H1 (cell line): ENCODE results near the gene GLB1L3. TPM values are rescaled to one million over a fixed set of nuclear protein-coding genes. Genes with fewer than 3 reads are reported as not detected.

ENCODE experiments used
- CTCF ChIA-PET: fragments of 300-600 bp; sonication (Branson Sonifier 250); formaldehyde crosslinking; loops from one replicate; lab custom pipeline; 2021; ENCODE audit not compliant: partially characterized antibody; lab: Charles Lee
- POLR2A ChIA-PET: fragments of 300-600 bp; sonication (Branson Sonifier 250); formaldehyde crosslinking; loops from one replicate; lab custom pipeline; 2021; ENCODE audit warnings: inconsistent platforms; ENCODE audit not compliant: partially characterized antibody; lab: Charles Lee
- DNase-seq, 2 experiments: peaks; one replicate each; pipeline versions ENCODE4 v3.0.0 to v3.0.0-alpha.2; 2010 to 2022; ENCODE audit warnings: low spot score in 2 of 2, low read depth in 1 of 2, mixed read lengths in 1 of 2
- FAIRE-seq: peaks from 2 replicates; lab custom pipeline; 2011; peaks lifted over from hg19 to GRCh38; lab: Jason Lieb, UNC
- H2AFZ ChIP-seq: 2 replicates; pipeline ENCODE4 v1.8.1; 2012; ENCODE audit warnings: low read length, inconsistent platforms
- H2AK5ac ChIP-seq: 2 replicates; pipeline ENCODE4 v1.6.1; 2013; ENCODE audit warnings: low read depth, low read length
- H2BK120ac ChIP-seq: replicated peaks from 2 replicates; pipeline ENCODE3; 2013; ENCODE audit warnings: low read depth, low read length, inconsistent platforms
- H2BK12ac ChIP-seq: 2 replicates; pipeline ENCODE4 v1.6.1; 2013; ENCODE audit warnings: low read depth, low read length
- H2BK15ac ChIP-seq: 2 replicates; pipeline ENCODE4 v1.6.1; 2013; ENCODE audit warnings: low read length
- H2BK20ac ChIP-seq: 2 replicates; pipeline ENCODE4 v1.6.1; 2013; ENCODE audit warnings: low read length
- H2BK5ac ChIP-seq: 2 replicates; pipeline ENCODE4 v1.6.1; 2013; ENCODE audit warnings: low read depth, low read length
- H3K14ac ChIP-seq: 2 replicates; pipeline ENCODE4 v1.6.1; 2013; ENCODE audit warnings: inconsistent platforms; ENCODE audit not compliant: insufficient read length
- H3K18ac ChIP-seq: 2 replicates; pipeline ENCODE4 v1.6.1; 2013; ENCODE audit warnings: low read length; ENCODE audit errors: extremely low read depth
- H3K23ac ChIP-seq: 2 replicates; pipeline ENCODE4 v1.6.1; 2013; ENCODE audit warnings: inconsistent platforms; ENCODE audit not compliant: insufficient read length
- H3K23me2 ChIP-seq: 2 replicates; pipeline ENCODE4 v1.6.1; 2013; ENCODE audit warnings: low read depth, low read length
- H3K27ac ChIP-seq: 2 replicates; pipeline ENCODE4 v1.6.1; 2011; ENCODE audit warnings: low read depth, low read length, inconsistent platforms
- H3K27me3 ChIP-seq, 4 experiments: replicated peaks in 1 of 4; 1 replicate in 1 of 4; 2 replicates in 3 of 4; pipeline versions ENCODE4 v1.6.1 to v1.8.1; 2011 to 2013; ENCODE audit warnings: low read length in 3 of 4, mild to moderate bottlenecking in 3 of 4, inconsistent platforms in 2 of 4, mixed read lengths in 2 of 4, moderate library complexity in 1 of 4; ENCODE audit not compliant: control insufficient read depth in 3 of 4, insufficient read depth in 3 of 4; ENCODE audit errors: extremely low read depth in 1 of 4
- H3K36me3 ChIP-seq, 4 experiments: 2 replicates each; pipeline versions ENCODE4 v1.6.1 to v1.8.1; 2011 to 2013; ENCODE audit warnings: mild to moderate bottlenecking in 4 of 4, low read length in 3 of 4, moderate library complexity in 2 of 4, control low read depth in 1 of 4, inconsistent platforms in 1 of 4; ENCODE audit not compliant: insufficient read depth in 4 of 4, control insufficient read depth in 2 of 4
- H3K4ac ChIP-seq: replicated peaks from 2 replicates; pipeline ENCODE3; 2013; ENCODE audit warnings: low read length, low read depth, mixed read lengths, inconsistent platforms; ENCODE audit not compliant: insufficient read length
- H3K4me1 ChIP-seq, 4 experiments: replicated peaks in 1 of 4; 1 replicate in 1 of 4; 2 replicates in 3 of 4; pipeline versions ENCODE4 v1.6.1 to v1.8.1; 2011 to 2013; ENCODE audit warnings: low read length in 3 of 4, inconsistent platforms in 2 of 4, mixed read lengths in 1 of 4; ENCODE audit not compliant: insufficient read depth in 4 of 4, control insufficient read depth in 3 of 4
- H3K4me2 ChIP-seq, 2 experiments: 2 replicates each; pipeline versions ENCODE4 v1.6.1 to v1.8.1; 2011 to 2013; ENCODE audit warnings: low read depth in 2 of 2, low read length in 2 of 2, control low read depth in 1 of 2, inconsistent platforms in 1 of 2, mild to moderate bottlenecking in 1 of 2; ENCODE audit not compliant: insufficient read depth in 1 of 2
- H3K4me3 ChIP-seq, 4 experiments: fragments of 200-600, 300-600 bp in 1 of 4; sonication (generic), shearing (Covaris generic), sonication (Bioruptor Twin) in 1 of 4; 2 replicates each; pipeline versions ENCODE4 v1.5.1 to v1.8.1; 2011 to 2016; ENCODE audit warnings: low read length in 4 of 4, low read depth in 3 of 4, control low read depth in 2 of 4, inconsistent platforms in 2 of 4, mild to moderate bottlenecking in 2 of 4, mixed read lengths in 1 of 4, moderate library complexity in 1 of 4; ENCODE audit not compliant: insufficient read depth in 2 of 4; ENCODE audit errors: extremely low read depth in 1 of 4
- H3K56ac ChIP-seq: replicated peaks from 2 replicates; pipeline ENCODE3; 2013; ENCODE audit warnings: low read depth, mild to moderate bottlenecking, mixed read lengths, low read length, inconsistent platforms; ENCODE audit not compliant: insufficient read length
- H3K79me1 ChIP-seq: 2 replicates; pipeline ENCODE4 v1.6.1; 2013; ENCODE audit warnings: low read depth, low read length, control low read depth
- H3K79me2 ChIP-seq, 2 experiments: 2 replicates each; pipeline versions ENCODE4 v1.6.1 to v1.8.1; 2012 to 2013; ENCODE audit warnings: low read length in 2 of 2, mild to moderate bottlenecking in 2 of 2, inconsistent platforms in 1 of 2; ENCODE audit not compliant: insufficient read depth in 2 of 2, control insufficient read depth in 1 of 2
- H3K9ac ChIP-seq, 4 experiments: replicated peaks in 1 of 4; 1 replicate in 1 of 4; 2 replicates in 3 of 4; pipeline versions ENCODE4 v1.6.1 to v1.8.1; 2011 to 2013; ENCODE audit warnings: low read depth in 3 of 4, low read length in 3 of 4, control low read depth in 2 of 4, mild to moderate bottlenecking in 2 of 4, moderate library complexity in 2 of 4, inconsistent platforms in 1 of 4; ENCODE audit errors: extremely low read depth in 1 of 4
- H3K9me3 ChIP-seq, 2 experiments: 2 replicates each; pipeline versions ENCODE4 v1.6.1 to v1.8.1; 2012 to 2013; ENCODE audit warnings: mild to moderate bottlenecking in 2 of 2, moderate library complexity in 2 of 2, control low read depth in 1 of 2, inconsistent platforms in 1 of 2, low read depth in 1 of 2, low read length in 1 of 2, mixed read lengths in 1 of 2; ENCODE audit not compliant: insufficient read depth in 2 of 2
- H4K20me1 ChIP-seq, 2 experiments: replicated peaks in 1 of 2; 2 replicates each; pipeline versions ENCODE3 to v1.8.1; 2011 to 2013; ENCODE audit warnings: inconsistent platforms in 2 of 2, low read length in 2 of 2, mild to moderate bottlenecking in 1 of 2; ENCODE audit not compliant: insufficient read depth in 2 of 2, control insufficient read depth in 1 of 2
- H4K5ac ChIP-seq: 2 replicates; pipeline ENCODE4 v1.6.1; 2013; ENCODE audit warnings: low read length, low read depth, mixed read lengths, inconsistent platforms; ENCODE audit not compliant: insufficient read length
- H4K8ac ChIP-seq: 2 replicates; pipeline ENCODE4 v1.8.0; 2013; ENCODE audit warnings: mild to moderate bottlenecking, moderate library complexity, low read length, inconsistent platforms; ENCODE audit not compliant: insufficient read depth; ENCODE audit errors: extremely low read depth
- H4K91ac ChIP-seq: replicated peaks from 2 replicates; pipeline ENCODE3; 2013; ENCODE audit warnings: low read length, mixed read lengths, inconsistent platforms; ENCODE audit not compliant: insufficient read length
- ASH2L ChIP-seq: fragments of 200-600, 300-600 bp; sonication (generic); IDR thresholded peaks from one replicate; pipeline ENCODE4 v1.7.1; 2017; ENCODE audit warnings: low read length
- CHD1 ChIP-seq: IDR thresholded peaks from 2 replicates; pipeline ENCODE4 v1.6.1; 2012; ENCODE audit warnings: low read depth, low read length, improper control_type of control experiment
- CTBP2 ChIP-seq: IDR thresholded peaks from 2 replicates; pipeline ENCODE4 v1.7.0; 2011; ENCODE audit warnings: borderline replicate concordance, mild to moderate bottlenecking, moderate library complexity, mixed read lengths, low read length; ENCODE audit not compliant: insufficient read depth, insufficient read length
- EGR1 ChIP-seq: IDR thresholded peaks from 2 replicates; pipeline ENCODE4 v1.6.1; 2011; ENCODE audit warnings: low read depth, low read length, borderline replicate concordance
- EP300 ChIP-seq, 2 experiments: IDR thresholded peaks; 1 replicate in 1 of 2; 2 replicates in 1 of 2; pipeline ENCODE4 v1.6.1; 2011 to 2012; ENCODE audit warnings: low read depth in 2 of 2, low read length in 2 of 2, mild to moderate bottlenecking in 2 of 2, borderline replicate concordance in 1 of 2, inconsistent platforms in 1 of 2, moderate library complexity in 1 of 2
- GTF2F1 ChIP-seq: IDR thresholded peaks from 2 replicates; pipeline ENCODE4 v1.6.1; 2012; ENCODE audit warnings: low read depth, low read length, improper control_type of control experiment, borderline replicate concordance
- JUND ChIP-seq: IDR thresholded peaks from 2 replicates; pipeline ENCODE4 v1.6.1; 2011; ENCODE audit warnings: mild to moderate bottlenecking, improper control_type of control experiment, low read length
- RFX5 ChIP-seq: IDR thresholded peaks from 2 replicates; pipeline ENCODE4 v1.6.1; 2011; ENCODE audit warnings: low read depth, low read length, improper control_type of control experiment, borderline replicate concordance
- RNF2 ChIP-seq: fragments of 200-900, 300-1000 bp; sonication (generic); IDR thresholded peaks from 2 replicates; pipeline ENCODE4 v1.7.1; 2016; ENCODE audit warnings: borderline replicate concordance, low read depth, mild to moderate bottlenecking, antibody characterized with exemption, low read length; ENCODE audit not compliant: poor library complexity, severe bottlenecking; ENCODE audit errors: missing control alignments
- SAP30 ChIP-seq: fragments of 300-600 bp; sonication (generic); IDR thresholded peaks from 2 replicates; pipeline ENCODE4 v1.7.1; 2012; ENCODE audit warnings: low read length, moderate library complexity, mild to moderate bottlenecking, inconsistent platforms; ENCODE audit not compliant: insufficient read depth, insufficient replicate concordance
- SUZ12 ChIP-seq: fragments of 200-600 bp; sonication (generic); IDR thresholded peaks from 2 replicates; pipeline ENCODE4 v1.6.1; 2012; ENCODE audit warnings: mild to moderate bottlenecking, inconsistent platforms, low read length, moderate library complexity, mixed read lengths
- TAF1 ChIP-seq: IDR thresholded peaks from 2 replicates; pipeline ENCODE4 v1.6.1; 2011; ENCODE audit warnings: mild to moderate bottlenecking, low read depth, low read length
- TEAD4 ChIP-seq: IDR thresholded peaks from 2 replicates; pipeline ENCODE4 v1.6.1; 2012; ENCODE audit warnings: low read depth, low read length, inconsistent platforms, mixed read lengths
- WGBS, 2 experiments: shearing (Covaris generic) in 1 of 2; methylation state at CpG; one replicate each; pipeline versions ENCODE4 v1.1.6 to v1.1.7; 2013 to 2015; ENCODE audit warnings: low lambda C conversion rate in 2 of 2, mixed read lengths in 2 of 2, inconsistent platforms in 1 of 2, low coverage in 1 of 2, missing lambda C conversion rate in 1 of 2; ENCODE audit not compliant: insufficient replicate concordance in 2 of 2, insufficient coverage in 1 of 2, insufficient read length in 1 of 2; ENCODE audit errors: extremely low coverage in 1 of 2, missing lambda C conversion rate in 1 of 2; 5-methylcytosine and 5-hydroxymethylcytosine counted together
- polyA plus RNA-seq, 7 experiments: library from polyadenylated mRNA; depleted of rRNA in 3 of 7; stranded (reverse) in 5 of 7; unstranded in 2 of 7; fragments of >200 nt in 5 of 7; fragments of 200-250 nt in 2 of 7; gene quantifications; 1 replicate in 5 of 7; 2 replicates in 1 of 7; 4 replicates in 1 of 7; pipeline versions ENCODE4 v1.2.1 to v1.2.3, GENCODE V29; 2011 to 2013; ENCODE audit warnings: missing spikeins in 2 of 7, mixed read lengths in 2 of 7
- total RNA-seq: library from RNA; stranded (reverse); fragmentation: NEBNext Ultra II Directional; extraction: Animal tissue kit (Norgen Biotek cat#: 25700); gene quantifications from 2 replicates; pipeline ENCODE4 v1.2.1, GENCODE V29; 2021

Gene GLB1L3
- total and polyA plus RNA-seq, 2 of the 8 experiments (the other 6 are each of a cell fraction or from before 2014, with no cell fraction given): 14.9 to 33.2 TPM

GRCh38 chr11:134267966-134268365 is 8.2 kb upstream of the GLB1L3 start:
- POLR2A ChIA-PET: interaction anchor here (1.1 to 9.2 kb wide), 3 partner anchors 8 to 21 kb away, joined by 3 to 76 read pairs (median 3); partner anchors contain the start of gene GLB1L3
- no peak for TF ChIP-seq JUND
- no peak for TF ChIP-seq GTF2F1
- TF ChIP-seq RFX5: no peak
- TF ChIP-seq EGR1: no peak
- TF ChIP-seq SAP30: no peak
- no peak for TF ChIP-seq EP300 (IDR thresholded peaks at IDR 0.05; ENCODE audit: borderline replicate concordance in 1 of 2, low read depth in 2 of 2, low read length in 2 of 2)
- TF ChIP-seq ASH2L: no peak
- TF ChIP-seq SUZ12: no peak
- no peak for TF ChIP-seq CHD1
- no peak for TF ChIP-seq CTBP2
- no peak for TF ChIP-seq TAF1
- TF ChIP-seq RNF2: no peak
- TF ChIP-seq TEAD4: no peak

More at GRCh38 chr11:134267966-134268365, 8.2 kb upstream of the GLB1L3 start:
- H2BK5ac ChIP-seq: no peak overlapping the region
- no peak overlapping the region for H3K4me3 ChIP-seq
- no peak overlapping the region for H3K27ac ChIP-seq
- no peak overlapping the region for H4K8ac ChIP-seq
- H3K9me3 ChIP-seq: no peaks in the 10 kb centered on the region
- H4K5ac ChIP-seq: peak overlapping the region; percentile 9
- no peaks in the 10 kb centered on the region; the same call in 1 of the 2 replicates for H3K23me2 ChIP-seq
- H3K79me1 ChIP-seq: peaks cover 3% of the 10 kb centered on the region; the same call in 1 of the 2 replicates
- no peak overlapping the region for H4K91ac ChIP-seq
- H3K4ac ChIP-seq: no peak overlapping the region
- H3K56ac ChIP-seq: no peak overlapping the region
- H2BK120ac ChIP-seq: no peak overlapping the region
- H3K14ac ChIP-seq: no peak overlapping the region
- DNase-seq (no peak), FAIRE-seq (no peak)
- H2BK12ac ChIP-seq: peak overlapping the region; percentile 30; the same call in 1 of the 2 replicates
- H3K36me3 ChIP-seq: peaks cover 0 to 11% (median 3%) of the 10 kb centered on the region in 4 experiments; a peak in 4 of 8 replicates
- H3K4me2 ChIP-seq: no peak overlapping the region
- H3K18ac ChIP-seq: 0 out of 2 replicates have a peak overlapping the region, but pooled peaks have one; percentile 19
- no peak overlapping the region for H2BK15ac ChIP-seq
- peak overlapping the region; percentile 66; the same call in 1 of the 2 replicates for H2AK5ac ChIP-seq
- no peak overlapping the region for H3K9ac ChIP-seq
- no peak overlapping the region for H2BK20ac ChIP-seq
- H4K20me1 ChIP-seq: no peaks in the 10 kb centered on the region
- peaks cover 17 to 36% (median 21%) of the 10 kb centered on the region in 4 experiments for H3K4me1 ChIP-seq
- H3K27me3 ChIP-seq: no peaks in the 10 kb centered on the region; a peak in 1 of 7 replicates
- CTCF ChIA-PET: interaction anchor here (1.0 to 2.3 kb wide), 3 partner anchors 12 to 66 kb away, joined by 3 to 5 read pairs (median 3); no protein-coding TSS in a partner anchor
- H3K79me2 ChIP-seq: peaks cover 0 to 66% of the 10 kb centered on the region in 2 experiments; a peak in 3 of 4 replicates
- 91% methylated on average over 11 of the region's 11 CpGs; no CpG with 5 or more reads in 1 of the 2 experiments for WGBS, 2 experiments
- no peak overlapping the region for H3K23ac ChIP-seq
- H2AFZ ChIP-seq: no peak overlapping the region
